K562 (cell line): ENCODE results near the gene PTOV1. TPM values are rescaled to one million over a fixed set of nuclear protein-coding genes. Genes with fewer than 3 reads are reported as not detected.
A peak's percentile ranks its signal among the peaks of the same experiment; 100 is the strongest.

Source experiments
- ATAC-seq: fragments of 200-7000 bp; cut with Tn5 transposase; 3 replicates; pipeline ENCODE4 v1.9.1; 2020; ENCODE audit warnings: moderate library complexity
- BruUV-seq: library from RNA; stranded (reverse); fragments of 400-500 nt; replicated peaks from 2 replicates; lab custom pipeline; 2021; lab: Mats Ljungman, UMichigan
- CTCF ChIA-PET: fragments of 300-600 bp; formaldehyde crosslinking; extraction: SDS; loops from one replicate; lab custom pipeline; 2021; ENCODE audit warnings: low intra/inter-chr PET ratio; lab: Yijun Ruan, JAX
- POLR2A ChIA-PET: fragments of 300-600, 350-650 bp; sonication (Branson Sonifier 250); formaldehyde crosslinking; extraction: SDS; loops from one replicate; lab custom pipeline; 2021; ENCODE audit warnings: antibody characterized with exemption, inconsistent platforms; lab: Yijun Ruan, JAX
- DNase-seq, 4 experiments: peaks; one replicate each; pipeline versions ENCODE4 v3.0.0 to v3.0.0-alpha.2; 2011 to 2018; ENCODE audit warnings: low spot score in 3 of 4, mixed read lengths in 3 of 4; ENCODE audit errors: extremely low read depth in 1 of 4
- FAIRE-seq: peaks from 2 replicates; lab custom pipeline; 2011; peaks lifted over from hg19 to GRCh38; lab: Jason Lieb, UNC
- H2AFZ ChIP-seq: 2 replicates; pipeline ENCODE4 v1.6.0; 2011; ENCODE audit warnings: low read depth, low read length, control low read depth, inconsistent platforms
- H3K27ac ChIP-seq: fragments of 200-600 bp; 3 replicates; pipeline ENCODE4 v1.8.0; 2011; ENCODE audit warnings: low read depth, mild to moderate bottlenecking, control low read depth, inconsistent platforms, low read length, moderate library complexity, mixed read lengths; ENCODE audit errors: extremely low read depth
- H3K27me3 ChIP-seq, 2 experiments: fragments of 300-600 bp in 1 of 2; 2 replicates in 1 of 2; 3 replicates in 1 of 2; pipeline versions ENCODE4 v1.6.0 to v1.8.0; 2011; ENCODE audit warnings: inconsistent platforms in 2 of 2, low read length in 2 of 2, mild to moderate bottlenecking in 1 of 2, mixed read lengths in 1 of 2, moderate library complexity in 1 of 2; ENCODE audit not compliant: control insufficient read depth in 2 of 2, insufficient read depth in 2 of 2
- H3K36me3 ChIP-seq: fragments of 300-600 bp; 3 replicates; pipeline ENCODE4 v1.8.0; 2011; ENCODE audit warnings: mild to moderate bottlenecking, low read length, inconsistent platforms; ENCODE audit not compliant: control insufficient read depth, insufficient read depth
- H3K4me1 ChIP-seq, 2 experiments: fragments of 200-600 bp in 1 of 2; replicated peaks in 1 of 2; 2 replicates in 1 of 2; 3 replicates in 1 of 2; pipeline versions ENCODE4 v1.5.1 to v1.8.0; 2011; ENCODE audit warnings: inconsistent platforms in 2 of 2, low read length in 2 of 2, mild to moderate bottlenecking in 1 of 2, mixed read lengths in 1 of 2, moderate library complexity in 1 of 2; ENCODE audit not compliant: control insufficient read depth in 2 of 2, insufficient read depth in 2 of 2
- H3K4me2 ChIP-seq: 2 replicates; pipeline ENCODE4 v1.6.1; 2011; ENCODE audit warnings: low read length, control low read depth, inconsistent platforms, mixed read lengths; ENCODE audit not compliant: insufficient read depth
- H3K4me3 ChIP-seq: fragments of 200-600 bp; sonication (generic), shearing (Covaris generic); 2 replicates; pipeline ENCODE4 v1.5.1; 2016; ENCODE audit warnings: control low read depth, inconsistent platforms
- H3K79me2 ChIP-seq: fragments of 200-600 bp; 3 replicates; pipeline ENCODE4 v1.8.0; 2011; ENCODE audit warnings: low read length, inconsistent platforms; ENCODE audit not compliant: control insufficient read depth, insufficient read depth
- H3K9ac ChIP-seq, 2 experiments: 2 replicates each; pipeline versions ENCODE4 v1.6.0 to v1.6.1; 2011; ENCODE audit warnings: low read depth in 2 of 2, low read length in 2 of 2, control low read depth in 1 of 2, inconsistent platforms in 1 of 2, mild to moderate bottlenecking in 1 of 2, mixed read lengths in 1 of 2; ENCODE audit not compliant: insufficient read depth in 1 of 2
- H3K9me1 ChIP-seq: one replicate; pipeline ENCODE4 v1.6.0; 2011; ENCODE audit warnings: inconsistent platforms, mild to moderate bottlenecking, low read length, moderate library complexity; ENCODE audit not compliant: control insufficient read depth, insufficient read depth
- H3K9me3 ChIP-seq: replicated peaks from 2 replicates; pipeline ENCODE4 v1.5.1; 2011; ENCODE audit warnings: low read depth, low read length, inconsistent platforms; ENCODE audit not compliant: control insufficient read depth, insufficient read depth
- H4K20me1 ChIP-seq: replicated peaks from 2 replicates; pipeline ENCODE4 v1.6.1; 2011; ENCODE audit warnings: low read length, inconsistent platforms, mixed read lengths; ENCODE audit not compliant: control insufficient read depth, insufficient read depth
- AFF1 ChIP-seq, 2 experiments: fragments of 450-650 bp; IDR thresholded peaks; 2 replicates each; pipeline ENCODE4 v1.6.1; 2018; ENCODE audit warnings: mild to moderate bottlenecking in 2 of 2, low read depth in 1 of 2; ENCODE audit not compliant: partially characterized antibody in 2 of 2
- ETV5 ChIP-seq: sonication (generic); formaldehyde crosslinking; IDR thresholded peaks from 2 replicates; pipeline ENCODE4 v1.4.0; 2020; ENCODE audit warnings: low read depth, mild to moderate bottlenecking, missing genetic modification reagents
- FOXO4 ChIP-seq: fragments of 450-650 bp; formaldehyde crosslinking; IDR thresholded peaks from 2 replicates; pipeline ENCODE4 v1.4.0; 2020; ENCODE audit warnings: mild to moderate bottlenecking, moderate library complexity
- HDGF ChIP-seq: fragments of 450-650 bp; IDR thresholded peaks from 2 replicates; pipeline ENCODE4 v1.6.1; 2016
- HMBOX1 ChIP-seq: sonication (generic); IDR thresholded peaks from 2 replicates; pipeline ENCODE4 v1.6.1; 2016
- MTA2 ChIP-seq: fragments of 450-650 bp; IDR thresholded peaks from 2 replicates; pipeline ENCODE4 v1.6.1; 2016; ENCODE audit warnings: low read depth
- SETDB1 ChIP-seq: IDR thresholded peaks from one replicate; pipeline ENCODE4 v1.6.1; 2012; ENCODE audit warnings: low read length, control low read depth, inconsistent platforms
- SFPQ ChIP-seq: fragments of 200-400 bp; formaldehyde crosslinking; IDR thresholded peaks from 2 replicates; pipeline ENCODE4 v1.6.1; 2017; ENCODE audit warnings: mild to moderate bottlenecking, low read depth, low read length, moderate library complexity
- SIN3A ChIP-seq, 2 experiments: fragments of 150-350 bp in 1 of 2; IDR thresholded peaks; 2 replicates each; pipeline ENCODE4 v1.6.1; 2011 to 2016; ENCODE audit warnings: borderline replicate concordance in 2 of 2, low read depth in 2 of 2, low read length in 2 of 2, mild to moderate bottlenecking in 2 of 2, moderate library complexity in 2 of 2; ENCODE audit not compliant: control insufficient read depth in 1 of 2
- SNRNP70 ChIP-seq: fragments of 200-400 bp; formaldehyde crosslinking; optimal IDR thresholded peaks from 2 replicates; pipeline ENCODE3; 2017; ENCODE audit warnings: low read depth, low read length
- TSC22D4 ChIP-seq: fragments of 450-650 bp; IDR thresholded peaks from 2 replicates; pipeline ENCODE4 v1.6.1; 2016; ENCODE audit warnings: missing genetic modification characterization, missing biosample characterization, control low read depth
- ZNF24 ChIP-seq: fragments of 450-650 bp; IDR thresholded peaks from 2 replicates; pipeline ENCODE4 v1.6.1; 2016
- WGBS: fragments of 100-300 bp; shearing (Covaris generic); methylation state at CpG from one replicate; pipeline ENCODE4 v1.1.6; 2016; ENCODE audit warnings: low coverage, mixed read lengths; ENCODE audit not compliant: insufficient coverage; ENCODE audit errors: missing lambda C conversion rate; 5-methylcytosine and 5-hydroxymethylcytosine counted together
- in situ Hi-C: fragments of 300-500 bp; cut with MboI; formaldehyde crosslinking; loops from 4 replicates; pipeline ENCODE4 v1.15.0; 2018; ENCODE audit warnings: inconsistent platforms, mixed read lengths
- intact Hi-C: fragments of 100-400 bp; cut with micrococcal nuclease; formaldehyde crosslinking; loops from 2 replicates; pipeline ENCODE4 v1.14.2; 2022
- polyA plus RNA-seq, 8 experiments: library from polyadenylated mRNA; depleted of rRNA in 4 of 8; stranded (reverse) in 5 of 8; unstranded in 3 of 8; fragments of >200 nt; fragmentation: Nextera tagmentation in 2 of 8; fragmentation: Illumina TruSeq in 1 of 8; extraction: Ambion mirVana in 2 of 8; extraction: Trizol in 1 of 8; gene quantifications; 2 replicates each; pipeline versions ENCODE4 v1.2.1 to v1.2.3, GENCODE V29; 2011 to 2014; ENCODE audit warnings: inconsistent platforms in 1 of 8, missing spikeins in 1 of 8
- total RNA-seq, 7 experiments: library from RNA; depleted of rRNA in 6 of 7; stranded (reverse); fragments of >200 nt in 6 of 7; fragmentation: Illumina TruSeq in 2 of 7; extraction: Trizol in 2 of 7; gene quantifications; 2 replicates each; pipeline versions ENCODE4 v1.2.1 to v1.2.3, GENCODE V29; 2011 to 2021; ENCODE audit warnings: low replicate concordance in 1 of 7

Gene PTOV1
- total and polyA plus RNA-seq, 9 of the 15 experiments (the other 6 are each of a cell fraction or from before 2014, with no cell fraction given): 4.9 to 169 (median 43.5) TPM

GRCh38 chr19:49850221-49850486, 805 bp upstream of the PTOV1 start:
- peaks cover 27% of the 10 kb centered on the region for H3K36me3 ChIP-seq
- H3K79me2 ChIP-seq: peaks cover 51% of the 10 kb centered on the region
- peaks cover 39 to 58% of the 10 kb centered on the region in 2 experiments for H3K4me1 ChIP-seq
- peak overlapping the region; percentile 97 for H2AFZ ChIP-seq
- H3K9me1 ChIP-seq: peaks cover 11% of the 10 kb centered on the region
- DNase-seq (no peak), ATAC-seq (peak; percentile 12), FAIRE-seq (no peak)
- TSS peak; percentile 83 for BruUV-seq
- peaks cover 11% of the 10 kb centered on the region for H4K20me1 ChIP-seq
- in situ Hi-C loops: no loop called here
- no peaks in the 10 kb centered on the region for H3K27me3 ChIP-seq
- peak overlapping the region; percentile 87 for H3K4me3 ChIP-seq
- peak overlapping the region; percentile 100 for H3K27ac ChIP-seq
- H3K9ac ChIP-seq: peak overlapping the region; percentile 97 to 99
- H3K4me2 ChIP-seq: peak overlapping the region; percentile 92
- intact Hi-C loops: no loop called here
- H3K9me3 ChIP-seq: 0 out of 2 replicates have a peak, but pooled peaks cover 6% of the 10 kb centered on the region
- ChIA-PET CTCF (no interaction called here), POLR2A (interaction anchor here (0.6 to 2.0 kb wide), 22 partner anchors 9 to 174 kb away, joined by 3 to 18 read pairs (median 5); partner anchors contain the start of genes FUZ and PRMT1)
- 4% methylated on average over 12 of the region's 12 CpGs for WGBS
- no peak for TF ChIP-seq ZNF24
- TF ChIP-seq HDGF: peak; percentile 79; the same call in 1 of the 2 replicates
- TF ChIP-seq MTA2: 0 out of 2 replicates have a peak, but pooled peaks have one; percentile 2
- TF ChIP-seq ETV5 (CRISPR knock-in tag): peak; percentile 21; the same call in 1 of the 2 replicates
- no peak for TF ChIP-seq FOXO4 (CRISPR knock-in tag)
- TF ChIP-seq TSC22D4 (tag): no peak
- 0 out of 4 replicates have a peak, but pooled peaks of 1 of the 2 experiments have one; percentile 28 for TF ChIP-seq SIN3A (IDR thresholded peaks at IDR 0.05; ENCODE audit: borderline replicate concordance in 2 of 2, control insufficient read depth in 1 of 2, low read depth in 2 of 2, low read length in 2 of 2)
- TF ChIP-seq HMBOX1: 0 out of 2 replicates have a peak, but pooled peaks have one; percentile 5
- no peak for TF ChIP-seq SFPQ
- TF ChIP-seq SETDB1: no peak
- peak in 1 of 2 experiments; percentile 31 for TF ChIP-seq AFF1 (IDR thresholded peaks at IDR 0.05; ENCODE audit: low read depth in 1 of 2, partially characterized antibody in 2 of 2)
- TF ChIP-seq SNRNP70: no peak
